Measurements from ENCODE around the gene RPS6KA6. TPM values are rescaled to one million over a fixed set of nuclear protein-coding genes. Genes with fewer than 3 reads are reported as not detected.

The RPS6KA6 gene
- total and polyA plus RNA-seq, 4 experiments from 2014 or later, result 0.39 to 0.55 TPM; not detected in 2

- Mint-ChIP-seq H3K9me3 (peaks cover 0 to 4% (median 0%) of the 10 kb centered on the region in 8 donors), H3K36me3 (no peaks in the 10 kb centered on the region), H3K4me1 (no peaks in the 10 kb centered on the region), H3K27ac (no peak overlapping the region), H3K27me3 (no peaks in the 10 kb centered on the region), H3K4me3 (no peak overlapping the region)
- Histone ChIP-seq H3K4me3 (ENCODE audit: low read length in 2 of 2) (no peak overlapping the region), H3K9me3 (ENCODE audit: control insufficient read depth in 1 of 2, low read length in 2 of 2) (no peaks in the 10 kb centered on the region), H3K36me3 (ENCODE audit: insufficient read depth, low read length) (no peaks in the 10 kb centered on the region), H3K27me3 (ENCODE audit: insufficient read depth, low read length) (no peaks in the 10 kb centered on the region), H3K4me1 (ENCODE audit: insufficient read depth, low read length) (no peaks in the 10 kb centered on the region), H3K27ac (ENCODE audit: low read depth, low read length) (no peak overlapping the region)
- intact Hi-C loops (cut with micrococcal nuclease), result no loop called here
- CTCF ChIA-PET (ENCODE audit: partially characterized antibody), result no interaction called here
- DNase-seq, result no peak
- POLR2A ChIA-PET (ENCODE audit: partially characterized antibody), result no interaction called here
Observed at GRCh38 chrX:84216406-84216805, 28.4 kb upstream of the RPS6KA6 start.

DNA sequence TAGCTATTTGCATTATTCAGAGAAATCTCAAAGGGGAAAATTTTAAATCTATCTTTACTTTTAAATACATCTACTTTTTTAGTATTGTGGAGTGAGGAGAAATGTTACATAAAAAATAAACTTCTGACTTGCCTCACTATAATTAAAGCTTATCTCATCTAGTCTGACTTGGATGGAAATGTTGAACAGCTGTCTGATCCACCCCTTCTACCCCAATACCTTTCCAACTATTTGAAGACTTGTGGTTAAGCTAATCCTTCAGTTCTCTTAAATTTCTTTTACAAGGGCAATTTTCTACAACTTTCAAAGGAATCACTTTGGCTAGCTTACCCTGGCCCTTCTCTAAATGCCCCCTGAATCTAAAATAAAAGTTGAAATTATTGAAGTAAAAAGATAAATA, 17.3 kb upstream of the RPS6KA6 start:
- ChIA-PET POLR2A (ENCODE audit: partially characterized antibody) (no interaction called here), CTCF (ENCODE audit: partially characterized antibody) (no interaction called here)
- Mint-ChIP-seq H3K27me3 (no peaks in the 10 kb centered on the region), H3K4me3 (no peak overlapping the region), H3K36me3 (no peaks in the 10 kb centered on the region), H3K9me3 (no peaks in the 10 kb centered on the region), H3K4me1 (no peaks in the 10 kb centered on the region), H3K27ac (no peak overlapping the region)
- DNase-seq, result no peak
- Histone ChIP-seq H3K4me1 (ENCODE audit: insufficient read depth, low read length) (no peaks in the 10 kb centered on the region), H3K27ac (ENCODE audit: low read depth, low read length) (no peak overlapping the region), H3K36me3 (ENCODE audit: insufficient read depth, low read length) (no peaks in the 10 kb centered on the region), H3K4me3 (ENCODE audit: low read length in 2 of 2) (no peak overlapping the region), H3K27me3 (ENCODE audit: insufficient read depth, low read length) (no peaks in the 10 kb centered on the region), H3K9me3 (ENCODE audit: control insufficient read depth in 1 of 2, low read length in 2 of 2) (no peaks in the 10 kb centered on the region)
- intact Hi-C loops (cut with micrococcal nuclease), result no loop called here

GRCh38 chrX:84199688-84200087, 11.7 kb upstream of the RPS6KA6 start:
- CTCF ChIA-PET (ENCODE audit: partially characterized antibody), result interaction anchor here (0.9 kb wide), 1 partner anchor 29 kb away, joined by 3 read pairs; no protein-coding TSS in a partner anchor
- no peaks in the 10 kb centered on the region for H3K9me3 ChIP-seq (ENCODE audit: control insufficient read depth in 1 of 2, low read length in 2 of 2)
- no peaks in the 10 kb centered on the region for H3K27me3 Mint-ChIP-seq

GRCh38 chrX:84197550-84197949, 9.6 kb upstream of the RPS6KA6 start:
- H3K4me3 ChIP-seq (ENCODE audit: low read length in 2 of 2), result no peak overlapping the region
- H3K27ac ChIP-seq (ENCODE audit: low read depth, low read length), result no peak overlapping the region
- no peaks in the 10 kb centered on the region for H3K27me3 Mint-ChIP-seq
- H3K4me1 ChIP-seq (ENCODE audit: insufficient read depth, low read length), result no peaks in the 10 kb centered on the region
- peaks cover 0 to 7% (median 0%) of the 10 kb centered on the region in 8 donors for H3K9me3 Mint-ChIP-seq
- no peaks in the 10 kb centered on the region for H3K36me3 ChIP-seq (ENCODE audit: insufficient read depth, low read length)
- no peaks in the 10 kb centered on the region for H3K27me3 ChIP-seq (ENCODE audit: insufficient read depth, low read length)
- H3K27ac Mint-ChIP-seq, result no peak overlapping the region
- no peaks in the 10 kb centered on the region for H3K4me1 Mint-ChIP-seq
- DNase-seq, result no peak
- ChIA-PET CTCF (ENCODE audit: partially characterized antibody) (no interaction called here), POLR2A (ENCODE audit: partially characterized antibody) (no interaction called here)
- H3K36me3 Mint-ChIP-seq, result no peaks in the 10 kb centered on the region
- no peaks in the 10 kb centered on the region for H3K9me3 ChIP-seq (ENCODE audit: control insufficient read depth in 1 of 2, low read length in 2 of 2)
- intact Hi-C loops (cut with micrococcal nuclease), result no loop called here
- no peak overlapping the region for H3K4me3 Mint-ChIP-seq

More at GRCh38 chrX:84199688-84200087, 11.7 kb upstream of the RPS6KA6 start:
- no peak overlapping the region for H3K27ac Mint-ChIP-seq
- POLR2A ChIA-PET (ENCODE audit: partially characterized antibody), result no interaction called here
- H3K4me3 Mint-ChIP-seq, result no peak overlapping the region
- intact Hi-C loops (cut with micrococcal nuclease), result no loop called here
- no peaks in the 10 kb centered on the region for H3K4me1 Mint-ChIP-seq
- no peaks in the 10 kb centered on the region for H3K27me3 ChIP-seq (ENCODE audit: insufficient read depth, low read length)
- no peak for DNase-seq
- no peaks in the 10 kb centered on the region for H3K4me1 ChIP-seq (ENCODE audit: insufficient read depth, low read length)
- no peak overlapping the region for H3K27ac ChIP-seq (ENCODE audit: low read depth, low read length)
- H3K9me3 Mint-ChIP-seq, result peaks cover 0 to 7% (median 0%) of the 10 kb centered on the region in 8 donors
- no peak overlapping the region for H3K4me3 ChIP-seq (ENCODE audit: low read length in 2 of 2)
- no peaks in the 10 kb centered on the region for H3K36me3 ChIP-seq (ENCODE audit: insufficient read depth, low read length)
- H3K36me3 Mint-ChIP-seq, result no peaks in the 10 kb centered on the region

DNA sequence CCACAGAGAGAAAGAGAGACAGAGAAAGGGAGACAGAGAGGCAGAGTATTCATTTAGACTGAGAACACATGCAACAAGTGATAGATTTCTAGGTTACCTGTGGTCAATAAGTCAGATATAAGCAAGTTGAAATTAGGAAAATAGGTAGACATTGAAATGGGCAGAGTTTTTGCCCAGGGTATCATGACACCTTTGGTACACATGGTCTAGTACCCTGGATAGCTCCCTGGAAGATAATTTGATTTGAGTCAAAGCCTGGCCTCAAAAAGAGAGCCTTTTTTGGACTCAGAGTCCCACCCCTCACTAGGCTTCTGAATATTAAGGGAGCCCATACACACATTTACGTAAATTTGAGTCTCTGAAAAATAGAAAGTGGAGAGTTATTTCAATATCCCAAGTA, 4.0 kb upstream of the RPS6KA6 start:
- Mint-ChIP-seq H3K9me3 (peaks cover 0 to 9% (median 2%) of the 10 kb centered on the region in 8 donors), H3K4me1 (peaks cover 0 to 4% (median under 1%) of the 10 kb centered on the region in 4 donors), H3K36me3 (no peaks in the 10 kb centered on the region), H3K27me3 (peaks cover under 1 to 4% of the 10 kb centered on the region in 2 donors), H3K4me3 (no peak overlapping the region), H3K27ac (no peak overlapping the region)
- H3K27ac ChIP-seq (ENCODE audit: low read depth, low read length), result no peak overlapping the region
- H3K27me3 ChIP-seq (ENCODE audit: insufficient read depth, low read length), result no peaks in the 10 kb centered on the region
- no peaks in the 10 kb centered on the region for H3K4me1 ChIP-seq (ENCODE audit: insufficient read depth, low read length)
- no peaks in the 10 kb centered on the region for H3K36me3 ChIP-seq (ENCODE audit: insufficient read depth, low read length)
- H3K4me3 ChIP-seq (ENCODE audit: low read length in 2 of 2), result no peak overlapping the region
- no peaks in the 10 kb centered on the region for H3K9me3 ChIP-seq (ENCODE audit: control insufficient read depth in 1 of 2, low read length in 2 of 2)
- DNase-seq, result no peak
- POLR2A ChIA-PET (ENCODE audit: partially characterized antibody), result no interaction called here
- CTCF ChIA-PET (ENCODE audit: partially characterized antibody), result no interaction called here
- intact Hi-C loops (cut with micrococcal nuclease), result no loop called here

DNA sequence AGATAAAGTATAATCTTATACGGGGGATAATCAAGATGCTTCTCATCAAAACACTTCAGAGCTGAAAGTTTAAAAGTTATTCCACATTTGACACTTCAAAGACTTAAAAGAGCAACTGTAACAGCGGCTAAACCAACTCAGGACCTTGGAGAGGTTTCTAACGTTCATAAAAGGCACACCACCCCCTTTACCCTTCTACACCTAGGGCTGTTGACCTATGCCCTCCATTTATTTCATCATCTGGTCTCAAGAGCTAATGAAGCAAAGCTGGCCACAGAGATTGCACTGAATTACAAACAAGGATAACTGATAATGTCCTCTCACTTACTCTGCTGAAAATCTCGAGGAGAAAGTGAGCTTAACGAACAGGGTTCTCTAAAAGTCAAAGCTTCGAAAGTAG, 1.1 kb upstream of the RPS6KA6 start:
- Mint-ChIP-seq H3K4me3 (no peak overlapping the region), H3K27ac (no peak overlapping the region), H3K9me3 (peaks cover 0 to 9% (median 4%) of the 10 kb centered on the region in 8 donors), H3K4me1 (peaks cover 0 to 4% (median 1%) of the 10 kb centered on the region in 4 donors), H3K27me3 (peaks cover 5 to 6% of the 10 kb centered on the region in 2 donors), H3K36me3 (no peaks in the 10 kb centered on the region)
- Histone ChIP-seq H3K27me3 (ENCODE audit: insufficient read depth, low read length) (no peaks in the 10 kb centered on the region), H3K27ac (ENCODE audit: low read depth, low read length) (no peak overlapping the region), H3K36me3 (ENCODE audit: insufficient read depth, low read length) (no peaks in the 10 kb centered on the region), H3K4me1 (ENCODE audit: insufficient read depth, low read length) (no peaks in the 10 kb centered on the region), H3K9me3 (ENCODE audit: control insufficient read depth in 1 of 2, low read length in 2 of 2) (no peaks in the 10 kb centered on the region), H3K4me3 (ENCODE audit: low read length in 2 of 2) (no peak overlapping the region)
- DNase-seq, result no peak
- intact Hi-C loops (cut with micrococcal nuclease), result no loop called here
- POLR2A ChIA-PET (ENCODE audit: partially characterized antibody), result no interaction called here
- CTCF ChIA-PET (ENCODE audit: partially characterized antibody), result no interaction called here

DNA sequence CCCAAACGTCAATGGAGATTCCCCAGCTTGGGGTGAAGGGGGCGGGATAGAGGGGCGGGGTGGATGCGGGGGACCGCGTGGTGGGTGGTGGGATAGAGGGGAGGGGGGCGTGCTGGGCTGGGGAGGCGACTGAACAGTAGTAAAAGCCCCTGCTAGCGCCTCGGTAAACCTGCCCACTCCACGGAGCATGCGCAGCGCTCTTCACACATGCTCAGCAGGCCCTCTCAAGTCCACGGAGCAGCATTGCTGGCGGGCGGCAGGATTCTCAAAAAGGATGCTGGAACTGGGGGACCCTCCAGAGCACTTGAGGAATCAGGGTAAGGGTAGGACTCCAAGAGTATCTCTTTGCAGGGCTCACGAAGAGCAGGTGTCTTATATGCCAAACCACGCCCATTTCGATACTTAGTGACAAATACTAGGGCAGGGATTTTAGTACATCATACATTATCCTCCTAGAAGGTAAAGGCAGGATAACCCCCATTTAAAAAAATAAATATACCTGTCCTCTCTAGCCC, 378 bp upstream of the RPS6KA6 start:
- Mint-ChIP-seq H3K27ac (no peak overlapping the region), H3K4me3 (peak overlapping the region in 3 of 8 donors; percentile 14 to 65 (median 43)), H3K9me3 (peaks cover 0 to 9% (median 4%) of the 10 kb centered on the region in 8 donors), H3K27me3 (peaks cover 6% of the 10 kb centered on the region in 2 donors), H3K36me3 (no peaks in the 10 kb centered on the region), H3K4me1 (peaks cover 0 to 4% (median 1%) of the 10 kb centered on the region in 4 donors)
- no peak overlapping the region for H3K4me3 ChIP-seq (ENCODE audit: low read length in 2 of 2)
- no peaks in the 10 kb centered on the region for H3K27me3 ChIP-seq (ENCODE audit: insufficient read depth, low read length)
- H3K36me3 ChIP-seq (ENCODE audit: insufficient read depth, low read length), result no peaks in the 10 kb centered on the region
- POLR2A ChIA-PET (ENCODE audit: partially characterized antibody), result no interaction called here
- no peak overlapping the region for H3K27ac ChIP-seq (ENCODE audit: low read depth, low read length)
- CTCF ChIA-PET (ENCODE audit: partially characterized antibody), result no interaction called here
- H3K9me3 ChIP-seq (ENCODE audit: control insufficient read depth in 1 of 2, low read length in 2 of 2), result no peaks in the 10 kb centered on the region
- no peaks in the 10 kb centered on the region for H3K4me1 ChIP-seq (ENCODE audit: insufficient read depth, low read length)
- intact Hi-C loops (cut with micrococcal nuclease), result no loop called here
- DNase-seq, result no peak

Data from CD4-positive, alpha-beta memory T cell (primary cell).